HG03045 (cell line): ENCODE measurements around the gene MRPL2.

Experiments used
- ATAC-seq: cut with Tn5 transposase; IDR thresholded peaks from one replicate; pipeline ENCODE4 v1.9.1; 2021; ENCODE audit warnings: mild to moderate bottlenecking, moderate library complexity; ENCODE audit not compliant: unreplicated experiment

Gene MRPL2

DNA sequence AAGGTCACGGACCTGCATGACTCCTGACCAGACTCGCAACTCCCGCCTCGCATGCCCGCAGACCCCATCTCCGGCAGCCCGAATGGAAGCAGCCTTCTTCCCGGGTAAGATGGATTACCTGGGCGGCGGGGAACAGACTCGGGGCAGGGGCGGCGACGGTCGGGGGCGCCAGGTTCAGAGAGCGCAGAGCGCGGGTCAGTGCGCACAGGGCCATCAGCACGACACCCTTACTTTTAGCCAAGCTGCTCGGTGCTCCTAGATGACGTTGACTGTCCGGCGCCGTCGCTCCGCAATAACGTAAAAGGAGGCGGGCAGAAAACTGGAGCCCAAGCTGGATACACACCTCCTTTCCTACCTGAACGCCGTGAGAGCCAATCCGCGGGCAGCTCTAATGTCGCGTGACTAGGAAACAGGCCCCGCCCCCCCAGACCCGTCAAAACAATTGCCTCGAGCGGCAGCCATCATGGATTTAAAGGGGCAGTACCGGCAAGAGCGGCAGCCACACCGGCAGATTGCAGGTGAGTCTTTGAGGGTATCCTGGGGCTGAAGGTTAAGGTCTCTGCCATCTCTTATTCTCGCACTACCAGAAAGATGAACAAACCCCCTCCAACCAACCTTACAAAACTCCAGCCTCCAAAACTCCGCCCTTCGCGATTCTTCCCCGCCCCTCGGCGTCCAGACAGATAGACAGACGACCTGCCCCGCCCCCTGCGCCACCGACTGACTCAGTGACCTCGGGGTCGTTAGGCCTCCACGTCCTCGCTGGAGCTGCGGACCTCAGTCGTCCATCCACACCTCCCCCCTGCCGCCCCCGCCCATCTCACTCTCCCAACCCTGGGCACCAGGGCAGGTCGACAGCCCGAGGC, at the start of gene MRPL2, which contains the start of gene KLC4:
TSS of gene MRPL2 (minus strand) at position 267 of the 866 bp plus-strand sequence. CDS start at position 214, 53 bp downstream.
TSS of gene KLC4 (plus strand) at position 464 of the 866 bp plus-strand sequence. CDS start 1,705 bp downstream, outside the sequence.
- ATAC-seq, result peak; percentile 91

DNA sequence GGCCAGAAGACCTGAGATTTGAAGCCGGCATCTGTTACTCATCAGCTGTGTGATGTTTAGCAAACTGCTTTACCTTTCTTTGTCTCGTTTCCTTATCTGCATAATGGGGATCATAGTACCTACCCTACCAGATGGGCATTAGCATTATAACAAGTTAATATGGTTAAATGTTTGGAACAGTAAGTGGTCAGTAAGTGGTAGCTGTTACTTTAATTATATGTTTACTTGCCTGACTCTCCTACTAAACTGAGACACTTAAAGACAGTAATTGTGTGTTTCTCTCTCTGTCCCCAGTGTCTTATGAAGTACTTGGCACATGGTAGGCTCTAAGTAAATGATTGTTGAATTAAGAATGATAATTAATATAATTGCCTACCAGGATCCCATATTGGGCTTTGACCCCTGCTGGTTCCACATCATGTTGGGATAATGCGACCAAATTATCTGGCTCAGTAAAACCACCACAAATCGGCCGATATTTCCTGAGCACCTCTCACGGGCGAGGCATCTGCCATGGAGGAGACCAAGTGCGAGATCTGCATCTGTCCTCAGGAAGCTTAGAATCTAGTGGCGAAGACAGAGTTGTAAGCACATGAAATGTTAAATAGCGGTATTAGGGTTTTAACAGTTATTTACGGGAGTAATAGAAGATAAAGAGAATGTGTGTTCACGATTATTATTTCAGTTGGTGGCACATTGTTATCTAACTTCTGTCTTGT, 48.3 kb upstream of the MRPL2 start:
- ATAC-seq, result no peak

DNA sequence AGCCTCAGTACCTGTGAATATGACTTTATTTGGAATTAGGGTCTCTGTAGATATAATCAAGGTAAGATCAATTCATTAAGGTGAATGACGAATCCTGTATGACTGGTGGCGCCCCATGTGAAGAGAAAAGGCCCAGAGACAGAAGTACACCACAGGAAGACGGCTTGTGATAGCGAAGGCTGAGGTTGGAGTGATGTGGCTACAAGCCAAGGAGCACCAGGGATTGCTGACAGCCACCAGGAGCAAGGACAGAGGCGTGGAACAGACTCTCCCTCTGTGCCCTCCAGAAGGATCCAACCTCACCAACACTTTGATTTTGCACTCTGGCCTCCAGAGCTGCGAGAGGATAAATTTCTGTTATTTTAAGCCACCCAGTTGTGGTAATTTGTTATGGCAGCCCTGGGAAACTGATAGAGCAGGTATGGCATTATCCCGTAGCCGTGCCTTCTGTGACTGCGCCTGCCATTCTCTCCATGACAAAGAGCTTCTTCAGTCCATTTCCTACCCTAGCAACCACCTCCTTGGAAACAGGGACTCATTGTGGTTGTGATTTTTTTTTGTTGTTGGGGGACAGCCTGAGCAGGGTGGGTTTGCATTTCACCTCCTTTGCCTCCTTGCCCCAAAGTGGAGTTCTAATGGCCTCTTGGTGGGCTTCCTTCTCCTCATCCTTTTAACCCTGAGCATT, 46.4 kb upstream of the MRPL2 start:
- no peak for ATAC-seq

DNA sequence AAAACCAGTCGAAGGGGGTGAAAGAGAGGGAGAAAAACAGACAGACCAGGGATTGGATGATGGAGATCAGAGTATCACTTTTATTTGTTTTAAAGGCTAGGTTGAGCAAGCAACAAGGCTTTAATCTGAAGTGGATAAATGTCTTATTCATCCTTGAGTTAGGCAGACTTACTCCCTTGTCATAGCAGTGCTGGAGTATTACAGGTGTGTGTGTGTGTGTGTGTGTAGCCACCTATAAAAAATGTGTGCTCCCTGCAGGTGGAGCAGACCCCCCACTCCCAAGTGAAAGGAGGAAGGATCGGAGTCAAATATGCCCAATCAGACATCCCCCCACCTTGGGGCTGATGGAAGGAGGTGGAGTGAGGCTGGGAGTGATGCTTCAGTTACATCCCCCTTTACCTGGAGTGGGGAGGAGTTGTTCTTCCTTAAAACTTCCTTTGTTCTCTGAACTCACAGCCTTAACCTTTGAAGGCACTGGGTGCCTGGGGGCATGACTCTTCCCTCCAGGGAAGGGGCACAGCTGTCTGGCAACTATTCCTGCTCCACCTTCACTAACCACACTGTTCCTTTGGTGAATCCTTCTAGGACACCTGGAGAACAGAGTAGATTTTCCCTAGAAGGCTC, 44.1 kb upstream of the MRPL2 start:
- ATAC-seq, result no peak

DNA sequence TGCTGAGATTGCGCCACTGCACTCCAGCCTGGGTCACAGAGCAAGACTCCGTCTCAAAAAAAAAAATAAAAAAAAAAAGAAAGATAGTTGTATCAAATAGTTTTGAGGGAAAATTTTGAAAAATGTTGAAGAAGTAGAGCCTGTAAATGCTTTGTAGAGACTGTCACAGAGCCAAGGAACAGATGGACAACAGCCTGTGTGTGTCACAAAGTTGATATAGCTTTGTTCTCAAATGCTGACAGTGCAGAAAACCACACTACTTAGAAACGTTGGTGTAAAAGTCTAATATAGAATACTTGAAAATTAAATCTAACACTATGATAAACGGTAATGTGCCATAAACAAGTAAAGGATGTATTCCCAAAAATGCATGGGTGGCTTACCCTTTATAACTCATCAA, 42.3 kb upstream of the MRPL2 start:
- no peak for ATAC-seq

DNA sequence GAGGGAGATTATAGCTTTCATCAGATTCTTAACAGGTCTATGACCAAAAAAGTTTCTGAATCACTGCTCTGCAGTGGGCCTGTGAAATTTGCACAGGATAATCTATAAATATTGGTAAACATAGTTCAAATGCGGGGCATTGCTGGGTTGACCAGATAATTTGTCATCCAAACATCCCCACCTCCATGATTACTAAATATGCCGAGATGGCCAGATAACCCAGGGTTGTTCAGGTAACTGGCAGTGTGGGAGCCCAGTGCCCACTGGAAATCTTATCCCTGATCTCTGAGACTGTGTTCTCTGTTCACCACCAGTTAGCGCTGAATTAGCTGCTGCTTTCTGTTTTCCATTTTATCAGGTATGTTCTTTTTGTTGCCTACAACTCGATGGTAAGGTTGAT, 38.3 kb upstream of the MRPL2 start:
- ATAC-seq, result no peak

DNA sequence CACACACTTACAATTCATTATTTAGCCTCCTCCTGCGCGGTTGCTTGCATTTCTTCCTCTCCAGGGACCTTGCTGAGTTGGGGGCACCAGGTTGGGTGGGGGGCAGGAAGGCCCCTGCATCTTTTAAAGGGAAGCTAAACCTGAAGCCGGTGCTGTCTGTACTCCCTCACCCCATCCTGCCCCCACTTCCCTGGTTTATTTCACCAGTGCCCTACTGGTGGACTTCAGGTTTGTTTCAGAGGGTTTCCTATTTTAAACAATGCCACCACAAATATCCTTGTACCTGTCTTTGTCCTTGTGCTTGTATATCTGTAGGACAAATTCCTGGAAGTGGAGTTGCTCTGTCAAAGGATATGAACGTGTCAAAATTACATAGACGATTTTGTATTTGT, 37.9 kb upstream of the MRPL2 start:
- ATAC-seq, result no peak

DNA sequence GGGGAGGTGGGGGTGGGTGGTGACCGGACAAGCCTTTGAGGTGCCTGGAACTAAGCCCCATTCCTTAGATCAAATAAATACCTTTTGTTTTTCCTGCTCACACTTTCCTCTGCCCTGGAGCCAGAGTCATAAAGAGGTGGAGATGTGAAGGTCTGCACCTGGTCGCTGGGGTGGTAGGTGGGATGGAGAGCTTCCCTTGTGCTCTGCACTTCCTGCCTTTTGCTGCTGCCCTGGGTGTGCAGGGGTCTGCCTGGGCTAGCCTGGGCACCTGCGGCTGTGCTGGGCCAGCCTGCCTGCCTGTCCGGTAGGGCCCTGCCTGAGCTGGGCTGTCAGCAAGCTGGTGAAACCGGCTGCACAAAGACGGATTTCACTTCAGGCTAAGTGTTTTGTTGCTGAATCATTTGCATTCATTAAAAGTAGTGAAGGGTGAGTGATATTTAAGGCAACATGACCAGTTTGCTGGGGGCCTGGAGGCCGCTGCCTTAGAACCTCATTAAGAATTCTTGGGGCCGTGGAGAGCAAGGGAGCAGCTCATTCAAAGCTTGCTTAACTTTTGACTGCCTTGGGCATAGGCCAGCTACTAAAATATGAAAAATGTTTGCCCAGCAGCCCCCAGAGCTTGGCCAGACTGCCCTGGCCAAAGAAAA, 37.3 kb upstream of the MRPL2 start:
- ATAC-seq, result no peak

DNA sequence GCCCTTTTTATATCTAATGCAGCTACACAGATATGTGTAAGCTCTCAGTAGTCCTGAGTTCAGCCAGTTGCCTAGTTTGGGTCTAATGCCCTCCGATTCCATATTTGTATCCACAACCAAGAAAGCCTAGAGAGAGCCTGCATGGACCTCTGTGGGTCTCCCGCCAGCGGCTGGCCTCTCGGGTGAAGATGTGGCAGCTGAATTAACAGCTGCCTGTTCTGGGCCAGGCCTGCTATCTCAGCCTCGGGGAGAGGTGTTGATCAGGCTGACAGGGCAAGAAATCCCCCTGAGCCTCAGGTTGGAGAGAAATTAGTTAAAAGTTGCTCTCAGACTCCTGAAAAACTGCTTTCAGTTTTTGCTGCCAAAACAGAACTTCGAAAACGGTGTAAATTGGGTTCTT, 36.7 kb upstream of the MRPL2 start:
- no peak for ATAC-seq

DNA sequence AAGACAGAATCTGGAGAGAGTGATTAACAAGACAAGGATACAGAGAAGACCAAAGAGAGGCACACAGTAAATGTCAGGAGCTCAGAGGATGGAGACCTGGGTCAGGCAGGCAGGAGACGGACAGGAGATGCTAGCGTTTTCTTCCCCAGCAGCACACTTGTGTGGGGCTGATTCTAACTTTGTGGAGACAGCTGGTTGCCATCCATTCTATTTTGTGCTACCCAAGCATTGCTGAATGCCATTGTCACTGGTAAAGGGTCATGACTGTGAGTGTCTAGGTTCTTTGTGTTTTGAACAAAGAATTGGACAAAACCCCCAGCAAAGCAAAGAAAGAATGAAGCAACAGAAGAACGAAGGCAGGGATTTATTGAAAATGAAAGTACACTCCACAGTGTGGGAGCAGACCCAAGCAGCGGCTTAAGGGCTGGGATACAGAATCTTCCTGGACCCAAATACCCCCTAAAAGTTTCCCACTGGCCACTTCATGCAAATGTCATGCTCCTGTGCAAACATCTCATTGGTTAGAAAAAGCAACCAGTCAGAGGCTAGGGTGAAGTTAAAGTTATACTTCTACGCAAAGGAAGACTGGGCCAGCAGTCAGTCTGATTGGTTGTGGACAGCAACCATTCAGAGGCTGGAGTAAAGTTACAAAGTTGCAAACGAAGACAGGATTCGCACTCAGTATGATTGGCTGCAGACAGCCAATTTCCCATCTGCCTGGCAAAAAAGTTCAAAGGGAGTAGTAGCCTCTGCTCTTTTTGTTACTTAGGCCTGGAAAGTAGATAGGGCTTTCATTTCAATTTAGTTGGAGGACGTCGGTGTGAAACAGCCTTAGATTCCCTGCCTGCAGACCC, 34.4 kb upstream of the MRPL2 start:
- ATAC-seq, result no peak

DNA sequence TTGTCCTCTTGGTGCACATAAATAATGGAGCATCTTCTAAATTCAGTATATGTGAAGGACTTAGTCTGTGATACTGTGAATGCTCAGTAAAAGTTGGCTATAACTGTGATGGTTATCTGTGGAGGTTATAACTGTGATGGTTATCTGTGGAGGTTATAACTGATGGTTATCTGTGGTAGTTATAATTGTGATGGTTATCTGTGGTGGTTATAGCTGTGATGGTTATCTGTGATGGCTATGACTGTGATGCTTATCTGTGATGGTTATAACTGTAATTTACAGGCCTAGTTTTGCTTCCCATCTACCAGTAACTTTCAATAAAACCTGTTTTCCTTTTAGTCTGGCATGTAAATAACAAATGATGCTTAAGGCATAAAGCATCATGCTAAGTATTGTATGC, 33.4 kb upstream of the MRPL2 start:
- no peak for ATAC-seq

DNA sequence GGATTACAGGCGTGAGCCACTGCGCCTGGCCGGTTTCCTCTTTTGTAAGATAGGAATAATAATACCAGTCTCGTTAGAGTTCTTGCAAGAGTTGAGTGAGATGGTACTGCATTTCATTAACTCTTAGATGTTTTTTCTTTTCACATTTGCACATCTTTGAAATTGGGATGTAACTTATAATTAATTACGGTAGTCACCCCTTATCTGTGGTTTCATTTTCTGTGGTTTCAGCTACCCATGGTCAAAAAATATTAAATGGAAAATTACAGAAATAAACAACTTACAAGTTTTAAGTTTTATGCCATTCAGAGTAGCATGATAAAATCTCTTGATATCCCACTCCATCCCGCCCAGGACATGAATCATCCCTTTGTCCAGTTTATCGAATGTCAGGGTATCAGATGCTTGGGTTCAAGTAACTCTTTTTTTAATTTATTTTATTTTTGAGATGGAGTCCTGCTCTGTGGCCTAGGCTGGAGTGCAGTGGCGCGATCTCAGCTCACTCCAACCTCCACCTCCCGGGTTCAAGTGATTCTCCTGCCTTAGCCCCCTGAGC, 32.3 kb upstream of the MRPL2 start:
- ATAC-seq, result no peak

DNA sequence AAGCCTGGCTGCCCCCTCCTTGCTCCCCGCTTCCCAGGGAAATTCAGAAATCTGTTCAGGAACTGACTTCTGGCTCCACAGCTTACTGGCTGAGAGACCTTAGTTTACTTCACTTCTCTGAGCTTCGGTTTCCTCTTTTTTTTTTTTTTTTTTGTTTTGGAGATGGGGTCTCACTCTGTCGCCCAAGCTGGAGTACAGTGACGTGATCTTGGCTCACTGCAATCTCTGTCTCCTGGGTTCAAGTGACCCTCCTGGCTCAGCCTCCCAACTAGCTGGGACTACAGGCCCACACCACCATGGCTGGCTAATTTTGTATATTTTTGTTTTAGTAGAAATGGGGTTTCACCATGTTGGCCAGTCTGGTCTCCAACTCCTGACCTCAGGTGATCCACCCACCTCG, 31.8 kb upstream of the MRPL2 start:
- no peak for ATAC-seq

DNA sequence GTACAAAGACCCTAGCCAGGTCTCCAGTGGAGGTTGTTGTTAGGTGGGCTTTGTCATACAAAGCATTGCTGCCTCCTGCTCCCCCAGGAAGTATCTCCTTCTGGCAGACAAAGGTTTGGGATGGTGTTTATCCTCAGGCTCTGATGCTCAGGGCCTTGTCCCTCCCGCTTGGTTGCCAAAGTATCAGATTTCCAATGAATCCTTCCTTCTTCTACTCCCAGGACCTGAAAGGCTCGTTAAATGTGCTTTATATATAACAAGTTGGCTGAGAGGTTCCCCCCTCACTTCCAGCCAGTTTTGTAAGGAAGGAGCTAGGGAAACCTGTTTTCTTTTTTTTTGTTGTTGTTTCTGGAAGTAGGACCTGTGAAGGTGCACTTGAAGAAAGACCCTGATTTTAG, 31.3 kb upstream of the MRPL2 start:
- ATAC-seq, result no peak

DNA sequence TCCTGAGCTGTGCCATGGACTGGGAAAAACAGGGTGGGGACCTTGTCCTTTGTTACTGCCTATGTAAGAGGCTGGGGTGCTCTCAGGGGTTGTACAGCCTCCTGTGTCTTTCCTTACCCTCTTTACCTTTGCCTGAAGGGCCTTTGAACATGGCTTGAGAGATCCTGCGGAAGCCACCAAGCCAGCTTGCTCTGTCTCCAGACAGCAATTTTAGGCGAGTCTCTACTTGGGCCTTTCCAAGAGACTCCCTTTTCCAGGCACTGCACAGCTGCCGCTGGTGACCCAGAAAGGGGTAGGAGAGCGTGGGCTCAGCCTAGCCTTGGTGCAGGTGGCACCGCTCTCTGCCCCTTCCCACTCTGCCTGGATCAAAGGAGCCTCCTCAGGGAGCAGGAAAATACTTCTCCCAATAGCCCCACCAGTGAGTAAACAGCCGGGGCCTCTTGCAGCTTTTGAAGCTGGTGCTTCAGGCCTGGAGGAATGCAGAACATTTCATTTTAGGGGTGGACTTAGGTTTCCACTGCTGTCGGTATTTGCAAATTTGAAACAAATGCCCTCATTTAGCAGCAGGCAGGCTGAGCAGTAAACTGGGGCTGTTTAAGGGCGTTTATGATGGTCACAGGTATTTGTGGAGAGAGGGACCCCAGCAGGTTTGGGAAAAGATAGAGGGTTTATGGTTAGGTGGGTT, 30.8 kb upstream of the MRPL2 start:
- ATAC-seq, result no peak

DNA sequence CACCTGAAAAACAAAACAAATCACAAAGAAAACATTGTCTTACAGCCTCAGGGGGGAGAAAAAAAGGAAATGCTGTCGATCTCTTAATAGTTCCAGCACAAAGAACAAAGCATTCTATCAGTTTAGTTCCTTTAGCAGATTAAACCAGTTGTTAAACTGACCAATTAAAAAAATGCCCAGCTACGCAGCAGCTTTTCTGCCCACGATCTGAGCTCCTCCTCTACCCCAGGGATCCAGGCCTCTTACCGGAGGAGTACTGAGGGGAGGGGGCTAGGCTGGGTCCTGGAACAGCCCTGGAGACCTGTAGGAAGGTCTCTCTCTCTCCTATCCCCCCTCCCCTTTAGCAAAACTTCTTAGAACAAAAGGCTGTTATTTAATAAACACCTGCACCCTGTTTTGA, 30.2 kb upstream of the MRPL2 start:
- no peak for ATAC-seq

DNA sequence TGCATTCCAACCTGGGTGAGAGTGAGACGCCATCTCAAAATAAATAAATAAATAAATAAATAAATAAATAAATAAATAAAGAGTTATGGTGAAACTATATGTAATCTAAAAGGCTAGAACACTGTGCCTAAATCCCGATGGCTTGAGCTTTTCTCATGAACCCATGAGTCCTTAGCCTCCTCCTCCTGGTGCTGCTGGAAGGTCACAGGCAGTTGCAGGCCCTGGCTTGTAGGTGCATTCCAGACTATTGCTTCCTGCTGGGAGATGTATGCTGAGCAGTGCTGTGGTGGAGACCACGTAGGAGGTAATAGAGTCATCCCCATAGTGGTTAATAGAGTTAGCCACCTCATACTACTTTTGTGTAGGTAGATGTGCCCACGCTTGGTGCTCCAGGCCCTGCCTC, 29.4 kb upstream of the MRPL2 start:
- ATAC-seq, result no peak

DNA sequence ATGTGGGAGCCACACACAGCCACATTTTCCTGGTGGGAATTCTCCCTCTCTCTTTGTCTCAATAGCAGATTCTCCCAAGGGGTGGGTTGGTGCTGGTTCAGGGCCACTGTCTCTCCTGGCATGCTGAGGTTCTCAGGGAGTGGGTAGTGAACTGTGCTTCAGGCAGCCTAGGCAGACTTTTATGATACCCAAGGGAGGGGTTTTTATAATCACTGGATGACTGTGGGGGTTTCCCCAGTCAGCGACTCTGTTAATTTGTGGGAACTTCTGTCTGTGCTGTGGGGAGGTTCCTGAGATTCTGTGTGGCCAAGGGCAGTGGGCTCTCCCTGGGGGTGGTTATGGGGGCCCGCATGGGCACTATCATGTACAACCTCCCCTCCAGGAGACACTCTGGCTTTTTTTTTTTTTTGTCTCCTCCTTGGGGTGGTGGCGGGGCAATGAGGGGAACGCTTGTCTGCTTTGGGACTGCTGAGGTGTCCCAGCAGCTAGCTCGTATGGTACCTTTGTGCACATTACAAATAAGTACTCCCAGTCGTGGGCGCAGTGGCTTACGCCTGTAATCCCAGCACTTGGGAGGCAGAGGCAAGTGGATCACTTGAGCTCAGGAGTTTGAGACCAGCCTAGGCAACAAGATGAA, 26.9 kb upstream of the MRPL2 start:
- ATAC-seq, result no peak
